ENCODE results near the gene COA8.

DNA sequence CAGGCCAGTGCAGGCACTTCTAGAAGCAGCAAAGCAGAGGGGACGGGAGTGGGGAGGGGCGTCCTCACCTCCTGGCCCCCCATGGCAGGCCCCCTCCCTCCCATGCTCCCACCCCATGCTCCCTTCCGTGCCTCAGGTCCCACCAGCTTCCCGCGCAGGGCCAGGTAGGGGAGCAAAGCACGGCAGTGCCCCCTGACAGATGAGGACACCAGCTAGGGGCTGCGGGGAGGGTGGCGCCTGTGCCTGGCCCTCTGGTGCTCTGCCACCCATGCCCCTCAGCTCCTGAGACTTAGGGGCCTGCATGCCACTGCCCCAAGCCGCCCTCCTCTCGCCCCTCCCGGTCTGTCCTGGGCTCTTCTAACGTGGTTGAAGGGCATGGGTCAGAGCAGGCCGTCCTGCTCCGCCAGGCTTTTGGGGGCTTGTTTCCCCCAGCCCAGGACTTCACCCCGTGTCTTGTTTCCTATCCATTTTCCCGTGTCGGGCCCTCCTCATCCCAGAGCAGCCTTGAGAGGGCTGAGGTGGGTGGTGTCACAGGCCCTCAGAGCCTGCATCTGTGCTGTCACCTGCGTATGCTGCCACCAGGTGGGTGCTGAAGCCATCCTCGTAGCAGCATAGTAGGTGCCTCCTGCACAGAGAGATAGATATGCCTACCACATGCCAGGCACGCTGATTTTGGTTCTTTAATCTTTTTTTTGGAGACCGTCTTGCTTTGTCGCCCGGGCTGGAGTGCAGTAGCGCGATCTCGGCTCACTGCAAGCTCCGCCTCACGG is 23.5 kb upstream of the COA8 start:
- TF ChIP-seq, protein P1, sequence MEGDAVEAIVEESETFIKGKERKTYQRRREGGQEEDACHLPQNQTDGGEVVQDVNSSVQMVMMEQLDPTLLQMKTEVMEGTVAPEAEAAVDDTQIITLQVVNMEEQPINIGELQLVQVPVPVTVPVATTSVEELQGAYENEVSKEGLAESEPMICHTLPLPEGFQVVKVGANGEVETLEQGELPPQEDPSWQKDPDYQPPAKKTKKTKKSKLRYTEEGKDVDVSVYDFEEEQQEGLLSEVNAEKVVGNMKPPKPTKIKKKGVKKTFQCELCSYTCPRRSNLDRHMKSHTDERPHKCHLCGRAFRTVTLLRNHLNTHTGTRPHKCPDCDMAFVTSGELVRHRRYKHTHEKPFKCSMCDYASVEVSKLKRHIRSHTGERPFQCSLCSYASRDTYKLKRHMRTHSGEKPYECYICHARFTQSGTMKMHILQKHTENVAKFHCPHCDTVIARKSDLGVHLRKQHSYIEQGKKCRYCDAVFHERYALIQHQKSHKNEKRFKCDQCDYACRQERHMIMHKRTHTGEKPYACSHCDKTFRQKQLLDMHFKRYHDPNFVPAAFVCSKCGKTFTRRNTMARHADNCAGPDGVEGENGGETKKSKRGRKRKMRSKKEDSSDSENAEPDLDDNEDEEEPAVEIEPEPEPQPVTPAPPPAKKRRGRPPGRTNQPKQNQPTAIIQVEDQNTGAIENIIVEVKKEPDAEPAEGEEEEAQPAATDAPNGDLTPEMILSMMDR (IDR thresholded peaks at IDR 0.05): no peak
- TF ChIP-seq POLR2A (IDR thresholded peaks at IDR 0.05): no peak
